Stomach (tissue), 4 donors: ENCODE results near the gene ATG14.

Experiments used
- POLR2AphosphoS5 ChIP-seq, 3 donors: sonication (generic); formaldehyde crosslinking; IDR thresholded peaks; one replicate each; pipeline ENCODE4 v1.6.1; 2016; ENCODE audit warnings: antibody characterized with exemption in 3 of 3
- TF ChIP-seq, protein P1 (sequence below), 7 experiments: fragments of 450-650 bp in 4 of 7; fragments of 200-600 bp in 3 of 7; sonication (generic) in 3 of 7; IDR thresholded peaks; one replicate each; pipeline ENCODE4 v1.5.1; 2016 to 2019; ENCODE audit warnings: antibody characterized with exemption in 7 of 7, control low read depth in 2 of 7, mild to moderate bottlenecking in 1 of 7

DNA sequence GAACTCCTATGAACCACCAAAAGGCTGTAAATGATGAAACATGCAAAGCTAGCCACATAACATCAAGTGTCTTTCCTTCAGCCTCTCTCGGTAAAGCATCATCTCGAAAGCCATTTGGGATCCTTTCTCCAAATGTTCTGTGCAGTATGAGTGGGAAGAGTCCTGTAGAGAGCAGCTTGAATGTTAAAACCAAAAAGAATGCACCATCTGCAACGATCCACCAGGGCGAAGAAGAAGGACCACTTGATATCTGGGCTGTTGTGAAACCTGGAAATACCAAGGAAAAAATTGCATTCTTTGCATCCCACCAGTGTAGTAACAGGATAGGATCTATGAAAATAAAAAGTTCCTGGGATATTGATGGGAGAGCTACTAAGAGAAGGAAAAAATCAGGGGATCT lies 61.2 kb downstream of the ATG14 start:
- TF ChIP-seq, protein P1, sequence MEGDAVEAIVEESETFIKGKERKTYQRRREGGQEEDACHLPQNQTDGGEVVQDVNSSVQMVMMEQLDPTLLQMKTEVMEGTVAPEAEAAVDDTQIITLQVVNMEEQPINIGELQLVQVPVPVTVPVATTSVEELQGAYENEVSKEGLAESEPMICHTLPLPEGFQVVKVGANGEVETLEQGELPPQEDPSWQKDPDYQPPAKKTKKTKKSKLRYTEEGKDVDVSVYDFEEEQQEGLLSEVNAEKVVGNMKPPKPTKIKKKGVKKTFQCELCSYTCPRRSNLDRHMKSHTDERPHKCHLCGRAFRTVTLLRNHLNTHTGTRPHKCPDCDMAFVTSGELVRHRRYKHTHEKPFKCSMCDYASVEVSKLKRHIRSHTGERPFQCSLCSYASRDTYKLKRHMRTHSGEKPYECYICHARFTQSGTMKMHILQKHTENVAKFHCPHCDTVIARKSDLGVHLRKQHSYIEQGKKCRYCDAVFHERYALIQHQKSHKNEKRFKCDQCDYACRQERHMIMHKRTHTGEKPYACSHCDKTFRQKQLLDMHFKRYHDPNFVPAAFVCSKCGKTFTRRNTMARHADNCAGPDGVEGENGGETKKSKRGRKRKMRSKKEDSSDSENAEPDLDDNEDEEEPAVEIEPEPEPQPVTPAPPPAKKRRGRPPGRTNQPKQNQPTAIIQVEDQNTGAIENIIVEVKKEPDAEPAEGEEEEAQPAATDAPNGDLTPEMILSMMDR (IDR thresholded peaks at IDR 0.05) = no peak
- no peak for TF ChIP-seq POLR2AphosphoS5 (IDR thresholded peaks at IDR 0.05)
